AG10803 (cell line): ENCODE measurements around the gene NSD1.

Experiments used
- DNase-seq: peaks from one replicate; pipeline ENCODE4 v3.0.0; 2010; ENCODE audit warnings: low read depth
- H3K4me3 ChIP-seq: 2 replicates; pipeline ENCODE4 v1.5.1; 2011; ENCODE audit warnings: mild to moderate bottlenecking, low read length, control low read depth
- CTCF ChIP-seq: conservative IDR thresholded peaks from 2 replicates; pipeline ENCODE4 v1.5.1; 2011; ENCODE audit warnings: mild to moderate bottlenecking, low read length, control low read depth, inconsistent platforms

NSD1 gene

GRCh38 chr5:177133096-177133852 lies at the start of gene NSD1:
NSD1 (plus strand) TSS chr5:177133773; CDS start chr5:177135104, 1,331 bp downstream.
- peak within 1 kb of the TSS; percentile 62 for H3K4me3 ChIP-seq
- DNase-seq = peak; percentile 76
- no peak for TF ChIP-seq CTCF

- no peak for DNase-seq
- H3K4me3 ChIP-seq = no peak overlapping the region
- no peak for TF ChIP-seq CTCF
Observed at GRCh38 chr5:177084175-177084574, 49.4 kb upstream of the NSD1 start.

- no peak overlapping the region for H3K4me3 ChIP-seq
- TF ChIP-seq CTCF = no peak
Observed at GRCh38 chr5:177085985-177086653, 47.5 kb upstream of the NSD1 start.

GRCh38 chr5:177086654-177087397 lies 46.7 kb upstream of the NSD1 start, which contains the start of gene FGFR4:
FGFR4 (plus strand) TSS chr5:177086915; CDS start chr5:177089603, 2,688 bp downstream.
- peak; percentile 37 for DNase-seq
- TF ChIP-seq CTCF = no peak; the same call in 1 of the 2 replicates
- H3K4me3 ChIP-seq = peak within 1 kb of the TSS; percentile 20; the same call in 1 of the 2 replicates

More at GRCh38 chr5:177085985-177086653, 47.5 kb upstream of the NSD1 start:
- DNase-seq = no peak

- no peak overlapping the region for H3K4me3 ChIP-seq
- DNase-seq = no peak
- no peak for TF ChIP-seq CTCF
Observed at GRCh38 chr5:177087398-177088005, 46.1 kb upstream of the NSD1 start.

GRCh38 chr5:177089127-177089526 lies 44.4 kb upstream of the NSD1 start:
- no peak overlapping the region for H3K4me3 ChIP-seq
- TF ChIP-seq CTCF = no peak
- peak; percentile 33 for DNase-seq
